ENCODE results near the gene PPP1R12A.

DNA sequence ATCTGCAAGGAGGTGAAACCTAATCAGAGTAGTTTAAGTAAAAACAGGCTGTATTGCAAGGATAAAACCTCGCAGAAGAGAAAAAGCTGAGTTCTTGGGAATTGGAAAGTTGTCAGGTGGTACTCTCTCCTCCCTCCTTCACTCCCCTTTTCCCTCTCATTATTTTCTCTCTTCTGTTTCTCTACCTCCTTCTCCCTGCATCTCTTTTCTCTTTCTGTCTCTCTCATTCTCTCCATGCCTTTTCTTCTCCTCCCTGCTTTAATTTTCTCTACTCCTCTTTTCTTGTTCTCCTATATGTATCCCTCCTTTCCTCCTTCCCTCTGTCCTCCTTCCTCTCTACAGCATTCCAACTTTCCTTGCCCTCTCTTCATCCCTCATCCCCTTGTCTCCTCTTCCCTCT lies 14.2 kb upstream of the PPP1R12A start:
- TF ChIP-seq, protein P1, sequence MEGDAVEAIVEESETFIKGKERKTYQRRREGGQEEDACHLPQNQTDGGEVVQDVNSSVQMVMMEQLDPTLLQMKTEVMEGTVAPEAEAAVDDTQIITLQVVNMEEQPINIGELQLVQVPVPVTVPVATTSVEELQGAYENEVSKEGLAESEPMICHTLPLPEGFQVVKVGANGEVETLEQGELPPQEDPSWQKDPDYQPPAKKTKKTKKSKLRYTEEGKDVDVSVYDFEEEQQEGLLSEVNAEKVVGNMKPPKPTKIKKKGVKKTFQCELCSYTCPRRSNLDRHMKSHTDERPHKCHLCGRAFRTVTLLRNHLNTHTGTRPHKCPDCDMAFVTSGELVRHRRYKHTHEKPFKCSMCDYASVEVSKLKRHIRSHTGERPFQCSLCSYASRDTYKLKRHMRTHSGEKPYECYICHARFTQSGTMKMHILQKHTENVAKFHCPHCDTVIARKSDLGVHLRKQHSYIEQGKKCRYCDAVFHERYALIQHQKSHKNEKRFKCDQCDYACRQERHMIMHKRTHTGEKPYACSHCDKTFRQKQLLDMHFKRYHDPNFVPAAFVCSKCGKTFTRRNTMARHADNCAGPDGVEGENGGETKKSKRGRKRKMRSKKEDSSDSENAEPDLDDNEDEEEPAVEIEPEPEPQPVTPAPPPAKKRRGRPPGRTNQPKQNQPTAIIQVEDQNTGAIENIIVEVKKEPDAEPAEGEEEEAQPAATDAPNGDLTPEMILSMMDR (IDR thresholded peaks at IDR 0.05), result no peak
- no peak for TF ChIP-seq POLR2AphosphoS5 (IDR thresholded peaks at IDR 0.05)
- TF ChIP-seq POLR2A (IDR thresholded peaks at IDR 0.05), result no peak
